DLD1 (cell line): ENCODE results near the gene IZUMO4.

Experiments
- in situ Hi-C: cut with HindIII; loops from 2 replicates; pipeline ENCODE4 v1.10.0; 2017; ENCODE audit warnings: low sequenced_read_pairs

Gene IZUMO4

GRCh38 chr19:2142173-2142829, 45.6 kb downstream of the IZUMO4 start:
- in situ Hi-C loops, result no loop called here

- in situ Hi-C loops, result no loop called here
These were observed 47.5 kb downstream of the IZUMO4 start for GRCh38 chr19:2144190-2144589.

DNA sequence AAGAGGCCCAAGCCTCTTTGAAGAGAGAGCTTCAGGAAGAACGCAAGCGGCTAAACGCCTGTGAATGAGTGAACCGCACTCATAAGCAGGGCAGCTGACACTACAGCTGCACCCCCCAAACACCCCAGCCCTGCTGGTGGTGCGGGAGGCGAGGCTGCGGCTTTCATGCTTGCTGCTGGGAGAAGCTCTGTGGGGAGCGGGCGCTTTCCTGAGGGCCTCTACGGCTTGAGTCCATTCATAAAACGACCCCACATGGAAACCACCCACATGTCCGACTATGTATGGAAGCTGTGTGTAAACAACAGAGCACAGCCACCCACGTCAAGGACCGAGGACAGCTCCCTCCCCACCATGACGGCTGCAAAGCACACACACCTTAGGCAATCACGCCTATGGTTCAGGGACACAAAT, 49.1 kb downstream of the IZUMO4 start:
- in situ Hi-C loops, result no loop called here

GRCh38 chr19:2148482-2149135, 51.9 kb downstream of the IZUMO4 start:
- in situ Hi-C loops, result no loop called here
